ENCODE measurements around the gene CATSPER3.
"Not testable (repeated sequence)": the region's sequence is repeated elsewhere in the genome, so short reads cannot be mapped to it uniquely, and the experiment has no call there.

Gene CATSPER3

GRCh38 chr5:134975078-134975715, 7.5 kb downstream of the CATSPER3 start:
- no peak for DNase-seq

- no peak for DNase-seq
Observed at GRCh38 chr5:134975843-134976242, 8.1 kb downstream of the CATSPER3 start.

- no peak for DNase-seq
Observed at GRCh38 chr5:134976841-134977240, 9.1 kb downstream of the CATSPER3 start.

- no peak for DNase-seq
Observed at GRCh38 chr5:134979416-134979815, 11.7 kb downstream of the CATSPER3 start.

GRCh38 chr5:134982230-134982629, 14.5 kb downstream of the CATSPER3 start:
- no peak for DNase-seq

- no peak for DNase-seq
Observed at GRCh38 chr5:134989266-134989830, 21.6 kb downstream of the CATSPER3 start.

- DNase-seq, result not testable (repeated sequence)
Observed at GRCh38 chr5:134990183-134990582, 22.5 kb downstream of the CATSPER3 start.

- DNase-seq, result no peak
Observed at GRCh38 chr5:134992148-134992547, 24.4 kb downstream of the CATSPER3 start.

- no peak for DNase-seq
Observed at GRCh38 chr5:134993161-134993560, 25.5 kb downstream of the CATSPER3 start.

- DNase-seq, result no peak
Observed at GRCh38 chr5:134994560-134995156, 27.0 kb downstream of the CATSPER3 start.

GRCh38 chr5:134995850-134996402, 28.2 kb downstream of the CATSPER3 start:
- DNase-seq, result no peak

- DNase-seq, result no peak
Observed at GRCh38 chr5:134997015-134997414, 29.3 kb downstream of the CATSPER3 start.

GRCh38 chr5:134998068-134998467, 30.4 kb downstream of the CATSPER3 start:
- DNase-seq, result not testable (repeated sequence)

- DNase-seq, result no peak
Observed at GRCh38 chr5:135004376-135004775, 36.7 kb downstream of the CATSPER3 start.

GRCh38 chr5:135005076-135005475, 37.4 kb downstream of the CATSPER3 start:
- DNase-seq, result no peak

GRCh38 chr5:135007305-135007704, 39.6 kb downstream of the CATSPER3 start:
- no peak for DNase-seq

- no peak for DNase-seq
Observed at GRCh38 chr5:135007749-135008363, 40.1 kb downstream of the CATSPER3 start.

- DNase-seq, result no peak
Observed at GRCh38 chr5:135008556-135008955, 40.8 kb downstream of the CATSPER3 start.

GRCh38 chr5:135008981-135009735, 41.5 kb downstream of the CATSPER3 start:
- no peak for DNase-seq

GRCh38 chr5:135009736-135010501, 42.2 kb downstream of the CATSPER3 start:
- DNase-seq, result no peak

GRCh38 chr5:135010502-135011354, 43.0 kb downstream of the CATSPER3 start:
- no peak for DNase-seq
